ENCODE measurements around the gene STRADB. TPM values are rescaled to one million over a fixed set of nuclear protein-coding genes. Genes with fewer than 3 reads are reported as not detected.

Gene STRADB
- total RNA-seq, 1 experiment from 2014 or later, result 49.1 TPM

GRCh38 chr2:201441409-201441808, 10.1 kb upstream of the STRADB start:
- Histone ChIP-seq H3K4me3 (ENCODE audit: insufficient read depth, low read depth, low read length) (no peak overlapping the region), H3K36me3 (replicated peaks; ENCODE audit: control insufficient read depth, insufficient read depth, low read length) (no peaks in the 10 kb centered on the region), H3K27me3 (ENCODE audit: control insufficient read depth, insufficient read depth, low read length) (no peaks in the 10 kb centered on the region)
- DNase-seq, result no peak

- no peak overlapping the region for H3K4me3 ChIP-seq (ENCODE audit: insufficient read depth, low read depth, low read length)
- no peaks in the 10 kb centered on the region for H3K36me3 ChIP-seq (replicated peaks; ENCODE audit: control insufficient read depth, insufficient read depth, low read length)
- DNase-seq, result no peak
- H3K27me3 ChIP-seq (ENCODE audit: control insufficient read depth, insufficient read depth, low read length), result no peaks in the 10 kb centered on the region
Measured at GRCh38 chr2:201444746-201445465, 6.6 kb upstream of the STRADB start.

- no peak for DNase-seq
- Histone ChIP-seq H3K4me3 (ENCODE audit: insufficient read depth, low read depth, low read length) (no peak overlapping the region), H3K27me3 (ENCODE audit: control insufficient read depth, insufficient read depth, low read length) (no peaks in the 10 kb centered on the region), H3K36me3 (replicated peaks; ENCODE audit: control insufficient read depth, insufficient read depth, low read length) (no peaks in the 10 kb centered on the region)
Measured at GRCh38 chr2:201447086-201447485, 4.5 kb upstream of the STRADB start.

DNA sequence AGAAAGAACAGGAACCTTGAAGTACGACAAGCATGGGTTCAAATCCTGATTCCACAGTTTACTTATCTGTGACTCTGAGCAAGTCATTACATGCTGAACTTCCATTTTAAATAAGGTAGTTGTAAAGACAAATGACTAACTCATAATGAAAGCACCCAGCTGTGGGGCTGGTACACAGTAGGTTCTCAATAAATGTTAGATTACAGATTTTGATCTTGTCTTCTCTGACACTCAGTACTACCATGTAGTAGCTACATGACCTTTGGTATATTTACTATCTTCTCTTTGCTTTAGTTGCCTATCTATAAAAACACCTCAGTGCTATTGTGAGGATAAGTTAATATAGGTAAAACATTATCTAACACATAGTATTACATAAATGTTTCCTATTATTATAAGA, 3.5 kb upstream of the STRADB start:
- no peaks in the 10 kb centered on the region for H3K27me3 ChIP-seq (ENCODE audit: control insufficient read depth, insufficient read depth, low read length)
- DNase-seq, result no peak
- no peak overlapping the region for H3K4me3 ChIP-seq (ENCODE audit: insufficient read depth, low read depth, low read length)
- H3K36me3 ChIP-seq (replicated peaks; ENCODE audit: control insufficient read depth, insufficient read depth, low read length), result no peaks in the 10 kb centered on the region

GRCh38 chr2:201448701-201449100, 2.8 kb upstream of the STRADB start:
- Histone ChIP-seq H3K36me3 (replicated peaks; ENCODE audit: control insufficient read depth, insufficient read depth, low read length) (no peaks in the 10 kb centered on the region), H3K27me3 (ENCODE audit: control insufficient read depth, insufficient read depth, low read length) (no peaks in the 10 kb centered on the region), H3K4me3 (ENCODE audit: insufficient read depth, low read depth, low read length) (no peak overlapping the region)
- DNase-seq, result no peak

- H3K4me3 ChIP-seq (ENCODE audit: insufficient read depth, low read depth, low read length), result peak overlapping the region; percentile 98
- no peak for DNase-seq
- no peaks in the 10 kb centered on the region for H3K36me3 ChIP-seq (replicated peaks; ENCODE audit: control insufficient read depth, insufficient read depth, low read length)
- H3K27me3 ChIP-seq (ENCODE audit: control insufficient read depth, insufficient read depth, low read length), result no peaks in the 10 kb centered on the region
Measured at GRCh38 chr2:201450954-201451291, 617 bp upstream of the STRADB start.

- Histone ChIP-seq H3K27me3 (ENCODE audit: control insufficient read depth, insufficient read depth, low read length) (no peaks in the 10 kb centered on the region), H3K36me3 (replicated peaks; ENCODE audit: control insufficient read depth, insufficient read depth, low read length) (no peaks in the 10 kb centered on the region), H3K4me3 (ENCODE audit: insufficient read depth, low read depth, low read length) (peak overlapping the region; percentile 98)
- DNase-seq, result no peak
Measured at GRCh38 chr2:201452058-201452921, 750 bp downstream of the STRADB start.

- DNase-seq, result no peak
- Histone ChIP-seq H3K27me3 (ENCODE audit: control insufficient read depth, insufficient read depth, low read length) (no peaks in the 10 kb centered on the region), H3K4me3 (ENCODE audit: insufficient read depth, low read depth, low read length) (no peak overlapping the region), H3K36me3 (replicated peaks; ENCODE audit: control insufficient read depth, insufficient read depth, low read length) (no peaks in the 10 kb centered on the region)
Measured at GRCh38 chr2:201452922-201453643, 1.5 kb downstream of the STRADB start.

- Histone ChIP-seq H3K36me3 (replicated peaks; ENCODE audit: control insufficient read depth, insufficient read depth, low read length) (no peaks in the 10 kb centered on the region; the same call in 1 of the 2 replicates), H3K27me3 (ENCODE audit: control insufficient read depth, insufficient read depth, low read length) (no peaks in the 10 kb centered on the region), H3K4me3 (ENCODE audit: insufficient read depth, low read depth, low read length) (no peak overlapping the region)
- DNase-seq, result no peak
Measured at GRCh38 chr2:201458381-201458780, 6.8 kb downstream of the STRADB start.

DNA sequence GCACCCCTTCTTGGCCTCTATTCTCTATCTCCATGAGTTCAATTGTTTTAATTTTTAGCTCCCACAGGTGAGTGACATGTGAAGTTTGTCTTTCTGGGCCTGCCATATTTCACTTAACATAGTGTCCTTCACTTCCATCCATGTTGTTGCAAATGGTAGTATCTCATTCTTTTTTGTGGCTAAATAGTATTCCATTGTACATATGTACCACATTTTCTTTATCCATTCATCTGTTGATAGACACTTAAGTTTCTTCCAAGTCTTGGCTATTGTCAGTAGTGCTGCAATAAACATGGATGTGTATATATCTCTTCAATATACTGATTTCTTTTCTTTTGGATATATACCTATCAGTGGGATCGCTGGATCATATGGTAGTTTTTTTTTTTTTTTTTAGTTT, 9.0 kb downstream of the STRADB start:
- H3K27me3 ChIP-seq (ENCODE audit: control insufficient read depth, insufficient read depth, low read length), result no peaks in the 10 kb centered on the region
- H3K4me3 ChIP-seq (ENCODE audit: insufficient read depth, low read depth, low read length), result no peak overlapping the region
- no peaks in the 10 kb centered on the region; the same call in none of the 2 replicates for H3K36me3 ChIP-seq (replicated peaks; ENCODE audit: control insufficient read depth, insufficient read depth, low read length)
- no peak for DNase-seq

DNA sequence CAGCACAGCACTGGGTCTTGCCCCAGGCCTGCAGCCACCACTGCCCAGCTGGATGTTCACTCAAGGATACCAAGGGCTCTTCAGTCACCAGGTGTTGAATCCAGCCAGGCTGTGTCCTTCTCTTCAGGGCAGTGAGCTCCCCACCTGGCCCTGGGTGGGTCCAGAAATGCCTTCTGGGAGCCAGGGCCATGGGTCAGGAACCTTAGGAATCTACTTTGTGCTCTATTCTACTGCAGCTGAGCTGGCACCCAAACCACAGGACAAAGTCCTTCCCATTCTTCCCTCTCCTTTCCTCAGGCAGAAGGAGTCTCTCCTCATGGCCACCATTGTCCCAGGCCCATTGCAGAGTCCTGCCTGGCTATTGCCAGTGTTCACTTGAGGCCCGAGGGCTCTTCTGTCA, 13.0 kb downstream of the STRADB start:
- Histone ChIP-seq H3K36me3 (replicated peaks; ENCODE audit: control insufficient read depth, insufficient read depth, low read length) (no peaks in the 10 kb centered on the region; the same call in none of the 2 replicates), H3K27me3 (ENCODE audit: control insufficient read depth, insufficient read depth, low read length) (no peaks in the 10 kb centered on the region), H3K4me3 (ENCODE audit: insufficient read depth, low read depth, low read length) (no peak overlapping the region)
- no peak for DNase-seq

DNA sequence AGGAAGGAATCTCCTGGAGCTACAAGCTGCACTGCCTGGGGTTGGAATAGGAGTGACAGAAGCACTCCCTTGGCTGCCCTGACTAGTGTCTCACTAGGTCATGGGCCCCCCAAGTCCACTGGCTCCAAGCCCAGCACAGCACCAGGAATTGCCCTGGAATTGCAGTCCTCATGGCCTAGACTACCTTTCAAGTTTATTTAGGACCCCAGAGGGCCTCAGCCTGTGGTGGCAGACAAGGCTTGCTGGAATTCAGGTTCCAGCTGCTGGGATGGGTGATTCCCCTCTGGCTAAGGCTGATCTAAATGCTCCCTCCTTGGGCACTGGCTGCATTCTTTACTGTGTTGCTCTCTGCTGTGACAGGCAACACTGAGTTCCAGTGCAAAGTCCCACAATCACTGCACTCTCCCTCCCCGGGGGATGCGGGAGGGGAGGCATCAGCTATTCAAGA, 14.0 kb downstream of the STRADB start:
- no peak for DNase-seq
- Histone ChIP-seq H3K36me3 (replicated peaks; ENCODE audit: control insufficient read depth, insufficient read depth, low read length) (no peaks in the 10 kb centered on the region; the same call in none of the 2 replicates), H3K27me3 (ENCODE audit: control insufficient read depth, insufficient read depth, low read length) (no peaks in the 10 kb centered on the region), H3K4me3 (ENCODE audit: insufficient read depth, low read depth, low read length) (no peak overlapping the region)

DNA sequence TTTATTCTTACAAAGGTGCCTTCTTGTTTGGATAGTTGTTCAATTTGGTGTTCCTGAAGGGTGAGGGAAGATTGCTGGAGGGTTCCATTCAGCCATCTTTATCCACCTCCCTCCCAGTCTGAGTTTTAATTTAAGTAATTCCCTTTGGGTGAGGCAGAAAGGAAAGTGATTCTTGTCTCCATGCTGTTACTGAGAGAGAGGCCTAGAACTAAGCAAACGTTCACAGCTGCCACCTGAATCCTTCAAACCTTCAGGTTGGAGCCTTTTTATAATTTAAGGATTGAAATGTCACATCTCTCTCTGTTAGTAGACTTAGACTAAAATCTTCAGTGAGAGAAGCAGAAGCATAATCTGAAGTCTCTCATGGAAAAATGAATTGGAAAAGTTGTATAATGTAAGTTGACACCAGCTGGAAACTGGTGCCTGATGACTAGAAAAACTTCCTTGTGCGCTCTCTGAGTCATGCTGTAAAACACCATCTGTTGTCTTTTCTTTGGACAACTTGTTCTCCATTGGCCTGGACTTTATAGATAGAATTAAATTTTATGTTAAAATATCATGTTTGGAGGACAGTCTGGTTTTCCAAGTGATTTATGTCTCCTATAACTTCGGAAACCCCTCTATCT, 14.6 kb downstream of the STRADB start:
- no peak overlapping the region for H3K4me3 ChIP-seq (ENCODE audit: insufficient read depth, low read depth, low read length)
- H3K27me3 ChIP-seq (ENCODE audit: control insufficient read depth, insufficient read depth, low read length), result no peaks in the 10 kb centered on the region
- no peaks in the 10 kb centered on the region; the same call in none of the 2 replicates for H3K36me3 ChIP-seq (replicated peaks; ENCODE audit: control insufficient read depth, insufficient read depth, low read length)
- no peak for DNase-seq

DNA sequence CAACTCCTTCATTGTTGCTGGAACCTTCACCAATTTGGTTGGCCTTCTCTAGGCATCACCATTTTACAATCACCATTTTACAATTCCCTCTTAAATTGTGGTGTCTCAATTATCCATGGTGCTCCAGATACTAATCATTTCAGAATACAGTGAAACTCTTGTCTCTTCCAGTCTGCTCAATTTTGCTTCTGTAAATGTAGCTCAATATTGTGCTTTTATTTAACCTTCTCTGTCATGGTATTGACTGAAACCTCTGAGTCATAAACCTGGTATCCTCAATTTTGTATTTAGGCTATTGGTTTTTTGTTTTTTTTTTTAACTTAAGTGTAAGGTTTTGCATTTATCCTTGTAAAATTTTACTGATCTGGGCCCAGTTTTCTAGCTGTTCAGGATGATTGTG, 16.1 kb downstream of the STRADB start:
- H3K27me3 ChIP-seq (ENCODE audit: control insufficient read depth, insufficient read depth, low read length), result no peaks in the 10 kb centered on the region
- H3K4me3 ChIP-seq (ENCODE audit: insufficient read depth, low read depth, low read length), result no peak overlapping the region
- H3K36me3 ChIP-seq (replicated peaks; ENCODE audit: control insufficient read depth, insufficient read depth, low read length), result no peaks in the 10 kb centered on the region; the same call in none of the 2 replicates
- DNase-seq, result no peak

Measured in H7 (cell line).